HEK293 (cell line): ENCODE results near the gene VLDLR.
A peak's percentile ranks its signal among the peaks of the same experiment; 100 is the strongest.

Source experiments
- BCL11A ChIP-seq: fragments of 450-650 bp; formaldehyde crosslinking; IDR thresholded peaks from 2 replicates; pipeline ENCODE4 v1.5.1; 2016; ENCODE audit warnings: low read depth, missing biosample characterization, missing genetic modification characterization
- GLIS2 ChIP-seq: fragments of 450-650 bp; formaldehyde crosslinking; IDR thresholded peaks from 2 replicates; pipeline ENCODE4 v1.5.1; 2016; ENCODE audit warnings: missing biosample characterization, missing genetic modification characterization
- KLF10 ChIP-seq: fragments of 450-650 bp; IDR thresholded peaks from 2 replicates; pipeline ENCODE4 v1.5.1; 2018; ENCODE audit warnings: missing biosample characterization, mild to moderate bottlenecking, missing genetic modification characterization
- MYNN ChIP-seq: fragments of 450-650 bp; formaldehyde crosslinking; IDR thresholded peaks from 2 replicates; pipeline ENCODE4 v1.5.1; 2016; ENCODE audit warnings: missing biosample characterization, missing genetic modification characterization, borderline replicate concordance
- PRDM1 ChIP-seq: fragments of 450-650 bp; formaldehyde crosslinking; IDR thresholded peaks from 2 replicates; pipeline ENCODE4; 2016; ENCODE audit warnings: missing biosample characterization, missing genetic modification characterization
- REPIN1 ChIP-seq: fragments of 450-650 bp; formaldehyde crosslinking; IDR thresholded peaks from 2 replicates; pipeline ENCODE4 v1.5.1; 2017; ENCODE audit warnings: missing biosample characterization, missing genetic modification characterization, low read depth
- REST ChIP-seq: fragments of 450-650 bp; formaldehyde crosslinking; IDR thresholded peaks from 2 replicates; pipeline ENCODE4 v1.5.1; 2016; ENCODE audit warnings: missing biosample characterization, missing genetic modification characterization
- SETDB1 ChIP-seq: IDR thresholded peaks from one replicate; pipeline ENCODE4 v1.6.1; 2017; ENCODE audit warnings: mild to moderate bottlenecking, low read length, moderate library complexity, mixed read lengths; ENCODE audit not compliant: insufficient read length
- TRIM28 ChIP-seq: IDR thresholded peaks from 2 replicates; pipeline ENCODE4 v1.6.1; 2011; ENCODE audit warnings: low read length, control low read depth, borderline replicate concordance
- ZBTB17 ChIP-seq: fragments of 450-650 bp; formaldehyde crosslinking; IDR thresholded peaks from 2 replicates; pipeline ENCODE4 v1.5.1; 2016; ENCODE audit warnings: missing biosample characterization, missing genetic modification characterization
- ZFHX2 ChIP-seq: fragments of 450-650 bp; formaldehyde crosslinking; conservative IDR thresholded peaks from 2 replicates; pipeline ENCODE4 v1.5.1; 2016; ENCODE audit warnings: missing biosample characterization, missing genetic modification characterization
- ZFP37 ChIP-seq: fragments of 450-650 bp; formaldehyde crosslinking; IDR thresholded peaks from 2 replicates; pipeline ENCODE4 v1.5.1; 2016; ENCODE audit warnings: missing biosample characterization, missing genetic modification characterization
- ZNF174 ChIP-seq: fragments of 450-650 bp; formaldehyde crosslinking; IDR thresholded peaks from 2 replicates; pipeline ENCODE4 v1.5.0; 2017; ENCODE audit warnings: missing biosample characterization, mild to moderate bottlenecking, missing genetic modification characterization
- ZNF175 ChIP-seq: fragments of 450-650 bp; formaldehyde crosslinking; IDR thresholded peaks from 2 replicates; pipeline ENCODE4 v1.5.1; 2016; ENCODE audit warnings: missing biosample characterization, missing genetic modification characterization
- ZNF19 ChIP-seq: fragments of 450-650 bp; formaldehyde crosslinking; IDR thresholded peaks from 2 replicates; pipeline ENCODE4; 2016; ENCODE audit warnings: missing biosample characterization, missing genetic modification characterization, low read depth
- ZNF239 ChIP-seq: fragments of 450-650 bp; formaldehyde crosslinking; IDR thresholded peaks from 2 replicates; pipeline ENCODE4 v1.5.1; 2016; ENCODE audit warnings: missing biosample characterization, missing genetic modification characterization
- ZNF280D ChIP-seq: fragments of 450-650 bp; formaldehyde crosslinking; IDR thresholded peaks from 2 replicates; pipeline ENCODE4 v1.5.1; 2016; ENCODE audit warnings: missing biosample characterization, missing genetic modification characterization
- ZNF324 ChIP-seq: fragments of 450-650 bp; formaldehyde crosslinking; IDR thresholded peaks from 2 replicates; pipeline ENCODE4 v1.5.1; 2016; ENCODE audit warnings: missing biosample characterization, missing genetic modification characterization
- ZNF354C ChIP-seq: fragments of 450-650 bp; formaldehyde crosslinking; IDR thresholded peaks from 2 replicates; pipeline ENCODE4 v1.5.1; 2016; ENCODE audit warnings: missing biosample characterization, missing genetic modification characterization, low read depth, borderline replicate concordance
- ZNF362 ChIP-seq: fragments of 450-650 bp; formaldehyde crosslinking; IDR thresholded peaks from 2 replicates; pipeline ENCODE4 v1.5.1; 2016; ENCODE audit warnings: missing biosample characterization, missing genetic modification characterization
- ZNF391 ChIP-seq: fragments of 450-650 bp; formaldehyde crosslinking; IDR thresholded peaks from 2 replicates; pipeline ENCODE4 v1.5.1; 2016; ENCODE audit warnings: low read depth, missing biosample characterization, missing genetic modification characterization, borderline replicate concordance
- ZNF501 ChIP-seq: fragments of 450-650 bp; formaldehyde crosslinking; IDR thresholded peaks from 2 replicates; pipeline ENCODE4 v1.5.1; 2016; ENCODE audit warnings: missing biosample characterization, missing genetic modification characterization
- ZNF544 ChIP-seq: fragments of 450-650 bp; formaldehyde crosslinking; IDR thresholded peaks from 2 replicates; pipeline ENCODE4 v1.5.0; 2017; ENCODE audit warnings: missing biosample characterization, missing genetic modification characterization
- ZNF623 ChIP-seq: fragments of 450-650 bp; formaldehyde crosslinking; IDR thresholded peaks from 2 replicates; pipeline ENCODE4 v1.5.1; 2016; ENCODE audit warnings: missing biosample characterization, missing genetic modification characterization
- ZNF626 ChIP-seq: fragments of 450-650 bp; sonication (Bioruptor Pico); formaldehyde crosslinking; IDR thresholded peaks from 2 replicates; pipeline ENCODE4 v1.5.1; 2018; ENCODE audit warnings: missing biosample characterization, missing genetic modification characterization, inconsistent platforms
- ZNF747 ChIP-seq: fragments of 450-650 bp; formaldehyde crosslinking; IDR thresholded peaks from 2 replicates; pipeline ENCODE4 v1.5.1; 2016; ENCODE audit warnings: missing biosample characterization, missing genetic modification characterization
- ZNF791 ChIP-seq: fragments of 450-650 bp; formaldehyde crosslinking; IDR thresholded peaks from 2 replicates; pipeline ENCODE4 v1.5.1; 2016; ENCODE audit warnings: missing biosample characterization, missing genetic modification characterization
- ZNF792 ChIP-seq: fragments of 450-650 bp; formaldehyde crosslinking; IDR thresholded peaks from 2 replicates; pipeline ENCODE4 v1.5.1; 2016; ENCODE audit warnings: missing biosample characterization, missing genetic modification characterization
- ZSCAN23 ChIP-seq: fragments of 450-650 bp; formaldehyde crosslinking; IDR thresholded peaks from 2 replicates; pipeline ENCODE4 v1.5.1; 2016; ENCODE audit warnings: missing biosample characterization, missing genetic modification characterization
- TF ChIP-seq, protein P1 (sequence below): fragments of 450-650 bp; formaldehyde crosslinking; IDR thresholded peaks from 2 replicates; pipeline ENCODE4 v1.5.1; 2016; ENCODE audit warnings: missing biosample characterization, missing genetic modification characterization
- TF ChIP-seq, protein P2 (sequence below): fragments of 450-650 bp; formaldehyde crosslinking; IDR thresholded peaks from 2 replicates; pipeline ENCODE4 v1.5.1; 2016; ENCODE audit warnings: missing biosample characterization, missing genetic modification characterization

Gene VLDLR

DNA sequence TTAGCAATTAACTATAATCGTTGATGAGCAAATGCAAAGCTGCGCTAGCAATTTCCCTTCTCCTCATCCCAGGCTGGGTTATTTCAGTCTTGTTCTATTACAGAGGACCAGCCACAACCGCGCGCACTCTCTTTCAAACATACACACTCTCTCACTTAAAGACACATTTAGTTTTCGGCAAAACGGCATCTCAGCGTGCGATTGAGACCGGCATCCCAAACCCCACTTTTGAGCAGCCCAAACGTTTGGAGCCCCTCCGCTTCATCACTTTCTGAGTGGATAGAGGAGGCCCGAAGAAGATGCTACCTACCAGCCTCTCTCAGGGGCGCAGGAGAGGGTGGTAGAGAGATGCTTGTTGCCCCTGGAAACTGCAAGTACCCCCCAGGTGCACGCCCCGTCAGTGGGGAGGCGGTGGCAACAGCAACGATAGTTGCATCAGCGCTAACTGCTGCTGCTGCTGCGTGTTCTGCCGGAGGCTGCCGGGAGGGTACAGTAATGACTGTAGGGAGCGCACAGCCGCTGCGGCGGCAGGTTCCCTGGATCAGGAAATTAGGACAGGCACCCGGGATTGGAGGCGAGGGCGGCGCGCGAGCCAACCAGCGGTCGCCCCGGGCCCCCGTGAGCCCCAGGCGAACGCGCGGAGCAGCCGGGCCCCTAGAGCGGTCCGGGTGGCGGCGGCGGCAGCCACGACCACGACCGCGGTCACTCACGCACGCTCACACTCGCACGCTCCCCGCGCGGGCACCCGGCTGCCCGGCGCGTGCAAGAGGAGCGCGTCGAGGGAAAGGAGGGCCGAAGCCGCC lies 467 bp upstream of the VLDLR start (continued):
- 0 out of 2 replicates have a peak, but pooled peaks have one; percentile 35 for TF ChIP-seq ZNF324 (tag by site-specific recombination)
- no peak for TF ChIP-seq ZNF19 (tag by site-specific recombination)
- TF ChIP-seq, protein P1, sequence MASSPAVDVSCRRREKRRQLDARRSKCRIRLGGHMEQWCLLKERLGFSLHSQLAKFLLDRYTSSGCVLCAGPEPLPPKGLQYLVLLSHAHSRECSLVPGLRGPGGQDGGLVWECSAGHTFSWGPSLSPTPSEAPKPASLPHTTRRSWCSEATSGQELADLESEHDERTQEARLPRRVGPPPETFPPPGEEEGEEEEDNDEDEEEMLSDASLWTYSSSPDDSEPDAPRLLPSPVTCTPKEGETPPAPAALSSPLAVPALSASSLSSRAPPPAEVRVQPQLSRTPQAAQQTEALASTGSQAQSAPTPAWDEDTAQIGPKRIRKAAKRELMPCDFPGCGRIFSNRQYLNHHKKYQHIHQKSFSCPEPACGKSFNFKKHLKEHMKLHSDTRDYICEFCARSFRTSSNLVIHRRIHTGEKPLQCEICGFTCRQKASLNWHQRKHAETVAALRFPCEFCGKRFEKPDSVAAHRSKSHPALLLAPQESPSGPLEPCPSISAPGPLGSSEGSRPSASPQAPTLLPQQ (tag by site-specific recombination): peak; percentile 26; the same call in 1 of the 2 replicates
- no peak for TF ChIP-seq ZFP37 (tag by site-specific recombination)
- TF ChIP-seq ZFHX2 (tag by site-specific recombination): no peak
- no peak for TF ChIP-seq ZNF544 (tag by site-specific recombination)
- no peak for TF ChIP-seq ZNF354C (tag by site-specific recombination)
- TF ChIP-seq REPIN1 (tag by site-specific recombination): no peak
- TF ChIP-seq ZNF175 (tag by site-specific recombination): no peak
- no peak for TF ChIP-seq ZNF280D
- no peak for TF ChIP-seq TRIM28
- TF ChIP-seq ZNF174: no peak
- TF ChIP-seq ZNF362: no peak
- TF ChIP-seq ZNF747 (tag by site-specific recombination): no peak
- TF ChIP-seq ZNF791 (tag by site-specific recombination): no peak
- no peak for TF ChIP-seq ZNF792 (tag by site-specific recombination)
- no peak for TF ChIP-seq BCL11A (tag by site-specific recombination)
- no peak for TF ChIP-seq REST
- TF ChIP-seq, protein P2, sequence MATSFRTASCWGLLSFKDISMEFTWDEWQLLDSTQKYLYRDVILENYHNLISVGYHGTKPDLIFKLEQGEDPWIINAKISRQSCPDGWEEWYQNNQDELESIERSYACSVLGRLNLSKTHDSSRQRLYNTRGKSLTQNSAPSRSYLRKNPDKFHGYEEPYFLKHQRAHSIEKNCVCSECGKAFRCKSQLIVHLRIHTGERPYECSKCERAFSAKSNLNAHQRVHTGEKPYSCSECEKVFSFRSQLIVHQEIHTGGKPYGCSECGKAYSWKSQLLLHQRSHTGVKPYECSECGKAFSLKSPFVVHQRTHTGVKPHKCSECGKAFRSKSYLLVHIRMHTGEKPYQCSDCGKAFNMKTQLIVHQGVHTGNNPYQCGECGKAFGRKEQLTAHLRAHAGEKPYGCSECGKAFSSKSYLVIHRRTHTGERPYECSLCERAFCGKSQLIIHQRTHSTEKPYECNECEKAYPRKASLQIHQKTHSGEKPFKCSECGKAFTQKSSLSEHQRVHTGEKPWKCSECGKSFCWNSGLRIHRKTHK (tag by site-specific recombination): no peak
- peak; percentile 24 for TF ChIP-seq GLIS2 (tag by site-specific recombination)
- no peak for TF ChIP-seq ZNF626
- TF ChIP-seq ZSCAN23 (tag by site-specific recombination): no peak
- TF ChIP-seq ZBTB17 (tag by site-specific recombination): no peak
- no peak for TF ChIP-seq ZNF391
- no peak for TF ChIP-seq ZNF623
- TF ChIP-seq ZNF239: no peak
- TF ChIP-seq SETDB1: no peak
- no peak for TF ChIP-seq MYNN (tag by site-specific recombination)
- TF ChIP-seq ZNF501 (tag by site-specific recombination): no peak
- no peak for TF ChIP-seq PRDM1
- TF ChIP-seq KLF10: no peak
